ENCODE results near the gene USP4.
"Not testable (repeated sequence)": the region's sequence is repeated elsewhere in the genome, so short reads cannot be mapped to it uniquely, and the experiment has no call there.

Gene USP4
- total RNA-seq, result 87.9 to 93.9 reads per million in 2 donors

GRCh38 chr3:49339941-49340800, at the start of gene USP4:
USP4 (minus strand) TSS chr3:49340053; CDS start chr3:49340024, 29 bp downstream.
- peak; percentile 82 for DNase-seq

DNA sequence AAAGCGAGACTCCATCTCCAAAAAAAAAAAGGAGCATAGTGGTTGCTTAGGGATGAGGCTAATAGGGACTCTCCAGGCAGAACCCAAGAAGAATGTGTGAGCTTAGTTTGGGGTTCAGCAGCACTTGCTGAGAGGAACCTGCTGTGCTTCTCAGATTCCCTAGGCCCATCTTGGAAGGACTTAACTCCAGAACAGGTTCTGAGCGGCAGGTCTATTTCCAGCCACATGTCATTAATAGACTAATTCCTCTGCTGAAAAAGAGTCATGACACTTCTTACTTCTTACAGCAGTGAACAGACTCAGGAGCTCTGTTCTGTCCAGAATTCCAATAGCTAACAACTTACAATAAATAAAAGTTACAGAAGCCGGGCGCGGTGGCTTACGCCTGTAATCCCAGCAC, 49.4 kb upstream of the USP4 start:
- DNase-seq, result no peak

- DNase-seq, result no peak
Observed at GRCh38 chr3:49388289-49388820, 48.5 kb upstream of the USP4 start.

- DNase-seq, result no peak
Observed at GRCh38 chr3:49387721-49388120, 47.9 kb upstream of the USP4 start.

DNA sequence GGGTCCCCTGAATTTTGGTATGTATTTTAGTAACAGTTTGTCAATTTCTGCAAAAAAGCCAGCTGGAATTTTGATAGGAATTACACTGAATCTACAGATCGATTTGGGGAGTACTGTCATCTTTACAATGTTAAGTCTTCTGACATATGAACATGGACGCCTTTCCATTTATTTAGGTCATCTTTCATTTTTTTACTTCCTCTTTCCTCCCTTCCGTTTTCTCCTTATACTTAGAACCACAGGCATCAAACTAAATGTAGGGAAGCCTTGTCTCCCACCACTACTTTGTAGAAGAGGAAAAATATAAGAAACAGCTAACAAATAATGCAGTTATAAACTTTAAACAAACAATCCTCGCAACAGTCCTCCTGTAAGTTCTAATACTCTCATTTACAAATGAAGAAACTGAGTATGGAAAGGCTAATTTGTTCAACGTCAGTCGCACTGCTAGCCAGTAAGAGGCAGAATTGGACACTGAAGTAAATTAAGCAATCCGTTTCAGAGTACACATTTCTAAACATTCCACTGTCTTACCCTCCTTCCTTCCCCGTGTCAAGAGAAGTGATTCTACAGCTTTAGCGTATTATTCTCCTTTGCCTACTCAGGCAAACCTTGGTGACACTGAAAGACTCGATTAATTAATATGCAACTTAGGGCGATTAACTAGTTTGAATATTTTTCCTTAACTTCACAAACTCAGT, 46.4 kb upstream of the USP4 start:
- no peak for DNase-seq

DNA sequence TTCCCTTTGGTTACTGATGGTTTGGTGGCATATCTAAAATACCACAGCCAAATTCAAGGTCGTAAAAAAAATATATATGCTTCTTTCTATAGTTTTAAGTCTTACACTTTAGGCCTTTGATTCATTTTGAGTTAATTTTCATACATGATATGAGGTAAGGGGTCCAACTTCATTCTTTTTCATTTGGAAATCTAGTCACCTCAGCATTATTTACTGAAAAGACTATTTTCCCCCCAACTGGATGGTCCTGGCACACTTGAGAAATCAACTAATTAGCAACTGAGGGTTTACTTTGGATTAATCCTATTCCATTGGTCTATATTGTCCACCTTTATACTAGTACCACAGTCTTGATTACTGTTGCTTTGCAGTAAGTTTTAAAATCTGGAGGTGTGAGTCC, 45.8 kb upstream of the USP4 start:
- no peak for DNase-seq

DNA sequence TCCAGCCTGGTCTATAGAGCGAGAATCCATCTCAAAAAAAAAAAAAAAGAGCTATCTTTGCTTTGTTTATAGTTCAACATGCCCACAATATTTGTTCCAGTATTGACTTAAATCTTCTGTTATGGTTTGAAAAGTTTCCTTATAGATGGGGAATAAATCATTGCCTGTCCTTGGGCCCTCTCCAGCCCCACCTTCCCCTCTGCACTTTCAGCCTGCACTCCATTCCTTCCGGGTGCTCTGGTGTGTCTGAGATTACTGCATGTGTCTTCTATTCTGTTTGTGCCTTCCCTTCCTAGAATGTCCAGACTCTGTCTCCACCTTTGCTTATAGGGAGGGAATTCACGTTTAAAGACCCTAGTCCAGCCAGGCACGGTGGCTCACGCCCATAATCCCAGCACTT, 43.5 kb upstream of the USP4 start:
- DNase-seq, result no peak

- DNase-seq, result no peak
Observed at GRCh38 chr3:49378249-49378895, 38.5 kb upstream of the USP4 start.

DNA sequence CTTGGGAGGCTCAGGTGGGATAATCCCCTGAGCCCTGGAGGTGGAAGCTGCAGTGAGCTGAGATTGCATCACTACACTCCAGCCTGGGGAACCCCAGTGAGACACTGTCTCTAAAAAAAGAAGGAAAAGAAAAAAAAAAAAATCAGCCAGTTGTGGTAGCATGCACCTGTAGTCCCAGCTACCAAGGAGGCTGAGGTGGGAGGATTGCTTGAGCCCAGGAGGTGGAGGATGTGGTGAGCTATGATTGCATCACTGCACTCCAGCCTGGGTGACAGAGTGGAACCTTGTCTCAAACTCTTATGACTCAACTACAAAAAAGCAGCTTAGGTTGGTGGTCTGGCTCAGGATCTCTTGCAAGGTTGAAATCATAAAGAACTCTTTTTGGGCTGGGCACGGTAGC, 37.6 kb upstream of the USP4 start:
- no peak for DNase-seq

DNA sequence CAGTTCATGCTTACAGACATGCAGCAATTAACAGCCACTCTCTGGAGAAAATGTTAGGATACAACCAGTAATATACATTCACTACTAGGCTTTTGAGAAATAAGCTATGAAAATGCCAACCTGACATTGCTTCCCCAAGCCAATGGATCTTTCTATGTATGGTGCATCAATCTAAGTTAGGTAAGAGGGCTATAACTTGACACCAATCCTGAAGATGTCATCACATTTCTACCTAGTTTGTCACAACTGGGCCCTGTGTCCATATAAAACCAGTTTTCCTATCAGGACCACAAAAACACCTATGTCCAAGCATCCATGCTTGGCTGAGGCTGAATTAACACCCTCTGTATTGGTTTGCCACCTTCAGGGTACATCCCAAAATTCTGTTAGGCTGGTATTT, 32.1 kb upstream of the USP4 start:
- no peak for DNase-seq

DNA sequence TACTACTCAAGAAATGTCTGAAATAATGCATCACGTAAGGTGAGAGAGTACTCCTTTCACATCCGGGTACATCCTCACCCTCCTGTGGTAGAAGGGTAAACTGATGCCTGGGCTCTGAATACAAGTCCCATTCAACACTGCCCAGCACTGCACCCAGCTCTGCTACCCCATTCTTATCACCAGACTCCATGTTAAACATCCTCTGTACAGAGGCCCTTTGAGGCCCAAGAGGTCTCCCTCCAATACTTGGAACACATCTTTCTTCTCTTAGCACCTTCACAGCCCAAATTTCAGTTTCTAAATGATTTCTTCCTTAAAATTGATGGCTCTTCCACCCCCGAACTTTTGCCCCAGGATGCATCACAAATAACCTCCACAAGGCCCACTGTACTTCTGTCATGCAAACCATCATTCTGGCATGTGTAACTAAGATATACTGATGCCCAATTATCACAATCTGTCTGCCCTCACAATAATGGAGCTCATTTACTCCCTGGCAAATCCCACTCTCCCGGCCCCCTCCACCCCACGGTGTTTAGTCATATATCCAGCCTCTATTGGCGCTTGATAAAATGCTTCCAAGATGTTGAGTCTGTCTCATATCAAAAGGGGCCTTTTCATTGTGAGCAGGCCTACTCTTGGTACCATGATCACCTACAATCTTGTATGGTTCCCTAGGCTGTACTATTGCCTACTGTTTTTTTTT, 30.9 kb upstream of the USP4 start:
- no peak for DNase-seq

GRCh38 chr3:49362561-49362960, 22.7 kb upstream of the USP4 start:
- DNase-seq, result no peak

- no peak for DNase-seq
Observed at GRCh38 chr3:49359623-49360022, 19.8 kb upstream of the USP4 start.

DNA sequence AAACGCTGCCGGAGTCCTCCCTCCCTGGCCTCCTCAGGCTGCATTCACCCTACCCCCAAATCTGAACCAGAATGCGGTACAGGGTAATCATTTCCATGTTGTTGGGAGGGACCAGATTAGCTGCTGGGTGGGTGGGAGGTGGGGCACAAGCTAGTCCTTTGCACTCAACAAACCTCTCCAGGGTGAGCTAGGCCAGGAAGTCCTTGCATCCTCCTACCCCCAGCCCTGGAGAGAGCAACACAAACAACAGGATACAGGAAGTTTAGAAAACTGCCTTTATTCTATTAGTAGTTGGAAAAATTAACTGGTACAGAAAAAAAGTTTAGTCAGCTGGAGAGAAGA, 19.0 kb upstream of the USP4 start:
- no peak for DNase-seq

DNA sequence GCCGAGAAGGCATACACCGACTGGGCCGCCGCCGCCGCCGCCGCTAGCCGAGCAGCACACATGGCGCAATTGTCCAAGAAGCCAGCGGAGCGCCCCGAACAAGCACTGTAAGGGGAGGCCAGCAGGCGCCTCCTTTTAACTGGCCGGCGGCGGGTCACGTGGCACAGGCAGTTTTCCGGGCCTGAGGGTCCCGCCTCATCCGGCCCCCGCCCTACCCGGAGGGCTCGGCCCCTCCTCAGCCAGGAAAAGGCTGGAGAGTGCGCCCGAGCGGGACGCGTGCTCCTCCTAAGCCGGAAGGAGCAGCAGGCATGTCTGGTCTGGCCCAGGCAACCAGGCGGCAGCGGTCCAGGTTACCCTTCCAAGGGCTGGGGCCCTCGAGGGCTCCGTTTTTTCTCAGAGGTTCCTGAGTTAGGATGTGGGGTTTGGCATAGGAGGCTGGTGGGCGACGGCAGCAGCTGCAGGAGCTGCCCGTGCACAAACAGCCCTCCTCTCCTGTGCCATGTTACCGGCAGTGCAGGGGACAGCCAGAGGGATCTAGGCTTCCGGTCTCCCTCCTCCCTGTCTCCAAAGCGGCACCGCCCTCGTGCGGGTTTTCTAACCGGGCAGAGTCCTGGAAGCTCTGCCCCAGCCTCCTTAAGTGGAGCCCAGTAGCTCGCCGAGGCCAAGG, 18.5 kb upstream of the USP4 start, which contains the start of gene GPX1:
Gene GPX1 (minus strand): TSS at position 137 of the 667 bp plus-strand sequence. CDS start 75 bp downstream, at position 62.
- DNase-seq, result peak; percentile 73

GRCh38 chr3:49357443-49358216, 17.8 kb upstream of the USP4 start:
- DNase-seq, result peak; percentile 42

GRCh38 chr3:49357095-49357442, 17.2 kb upstream of the USP4 start:
- DNase-seq, result not testable (repeated sequence)

- DNase-seq, result no peak
Observed at GRCh38 chr3:49352890-49353421, 13.1 kb upstream of the USP4 start.

DNA sequence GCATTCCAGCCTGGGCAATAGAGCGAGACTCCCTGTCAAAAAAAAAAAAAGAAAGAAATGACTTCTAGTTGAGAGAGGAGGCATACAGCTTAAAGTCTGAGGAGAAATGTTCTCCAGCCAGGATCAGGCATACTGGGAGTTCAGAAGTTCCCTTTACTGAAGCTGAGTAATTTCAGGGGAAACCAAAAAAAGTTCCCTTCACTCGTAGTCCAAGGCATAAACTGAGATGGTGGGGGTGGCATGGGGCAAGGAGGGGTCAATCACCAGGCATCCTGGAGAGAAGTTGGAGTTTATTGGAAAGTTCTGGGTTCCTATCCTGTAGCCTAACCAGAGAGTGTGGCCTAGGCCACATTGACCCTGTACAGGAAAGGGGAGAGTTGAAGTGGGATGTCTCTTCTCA, 12.4 kb upstream of the USP4 start:
- DNase-seq, result no peak

DNA sequence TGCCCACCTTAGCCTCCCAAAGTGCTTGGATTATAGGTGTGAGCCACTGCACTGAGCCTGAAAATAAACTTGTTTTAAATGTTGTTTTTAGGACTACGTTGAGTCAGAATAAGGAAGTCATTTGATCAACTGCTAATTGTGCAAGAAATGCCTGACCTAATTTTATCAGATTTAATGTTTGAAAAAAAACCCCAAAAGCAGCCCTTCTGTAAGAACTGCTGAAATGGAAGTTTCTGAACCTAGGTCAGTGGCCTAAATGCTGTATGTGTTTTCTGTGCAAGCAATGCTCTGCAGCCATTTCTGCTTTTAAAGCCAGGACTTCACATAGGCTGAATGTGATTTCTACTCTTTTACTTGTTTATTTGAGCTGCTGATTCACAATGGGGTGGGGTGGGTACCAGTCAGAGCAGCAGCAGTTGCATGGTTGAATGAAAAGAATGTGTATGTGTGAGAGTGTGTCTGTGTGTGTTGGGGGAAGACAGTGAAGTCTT, 11.7 kb upstream of the USP4 start:
- DNase-seq, result no peak
